A549 (cell line): Measurements from ENCODE around the gene PRKACG.

Source experiments
- GATA3 ChIP-seq: IDR thresholded peaks from 2 replicates; pipeline ENCODE4 v1.6.1; 2012; ENCODE audit warnings: borderline replicate concordance
- MYC ChIP-seq: IDR thresholded peaks from 2 replicates; pipeline ENCODE4 v1.6.1; 2012; ENCODE audit warnings: mild to moderate bottlenecking, inconsistent platforms, low read length, improper control_type of control experiment, borderline replicate concordance
- RCOR1 ChIP-seq: fragments of 150-350 bp; IDR thresholded peaks from 2 replicates; pipeline ENCODE4 v1.6.1; 2014; ENCODE audit warnings: antibody characterized with exemption, low read length, low read depth
- ZFP36 ChIP-seq: fragments of 450-650 bp; IDR thresholded peaks from 2 replicates; pipeline ENCODE4 v1.6.1; 2014; ENCODE audit warnings: borderline replicate concordance; ENCODE audit not compliant: partially characterized antibody
- TF ChIP-seq, protein P1 (sequence below): fragments of >200 bp; sonication (Bioruptor Twin); formaldehyde crosslinking; IDR thresholded peaks from 3 replicates; pipeline ENCODE4 v1.5.1; 2016

DNA sequence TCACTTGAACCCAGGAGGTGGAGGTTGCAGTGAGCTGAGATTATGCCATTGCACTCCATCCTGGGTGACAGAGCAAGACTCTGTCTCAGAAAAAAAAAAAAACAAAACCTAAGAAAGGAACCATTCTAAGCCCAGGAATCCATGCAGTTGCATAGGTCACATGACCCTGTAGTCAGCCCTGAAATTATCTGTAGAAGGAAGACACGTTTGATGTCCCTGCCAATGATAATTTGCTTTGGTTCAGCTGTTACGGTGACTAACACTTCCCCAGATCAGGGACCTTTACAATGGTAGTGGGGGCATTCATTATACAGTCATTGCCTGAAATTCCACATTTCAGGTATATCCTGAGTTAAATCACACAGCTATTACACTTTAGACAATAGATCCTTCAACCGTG is 50.5 kb downstream of the PRKACG start:
- TF ChIP-seq, protein P1, sequence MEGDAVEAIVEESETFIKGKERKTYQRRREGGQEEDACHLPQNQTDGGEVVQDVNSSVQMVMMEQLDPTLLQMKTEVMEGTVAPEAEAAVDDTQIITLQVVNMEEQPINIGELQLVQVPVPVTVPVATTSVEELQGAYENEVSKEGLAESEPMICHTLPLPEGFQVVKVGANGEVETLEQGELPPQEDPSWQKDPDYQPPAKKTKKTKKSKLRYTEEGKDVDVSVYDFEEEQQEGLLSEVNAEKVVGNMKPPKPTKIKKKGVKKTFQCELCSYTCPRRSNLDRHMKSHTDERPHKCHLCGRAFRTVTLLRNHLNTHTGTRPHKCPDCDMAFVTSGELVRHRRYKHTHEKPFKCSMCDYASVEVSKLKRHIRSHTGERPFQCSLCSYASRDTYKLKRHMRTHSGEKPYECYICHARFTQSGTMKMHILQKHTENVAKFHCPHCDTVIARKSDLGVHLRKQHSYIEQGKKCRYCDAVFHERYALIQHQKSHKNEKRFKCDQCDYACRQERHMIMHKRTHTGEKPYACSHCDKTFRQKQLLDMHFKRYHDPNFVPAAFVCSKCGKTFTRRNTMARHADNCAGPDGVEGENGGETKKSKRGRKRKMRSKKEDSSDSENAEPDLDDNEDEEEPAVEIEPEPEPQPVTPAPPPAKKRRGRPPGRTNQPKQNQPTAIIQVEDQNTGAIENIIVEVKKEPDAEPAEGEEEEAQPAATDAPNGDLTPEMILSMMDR: no peak
- TF ChIP-seq GATA3: no peak
- TF ChIP-seq RCOR1: no peak
- TF ChIP-seq MYC: no peak
- no peak for TF ChIP-seq ZFP36
